SK-N-SH (cell line): ENCODE data around the gene ZNF30. TPM values are rescaled to one million over a fixed set of nuclear protein-coding genes. Genes with fewer than 3 reads are reported as not detected.

Source experiments
- CTCF ChIA-PET: fragments of 300-600, 350-600 bp; formaldehyde crosslinking; extraction: SDS; loops from one replicate; lab custom pipeline; 2021; lab: Yijun Ruan, JAX
- POLR2A ChIA-PET: fragments of 350-600 bp; sonication (Branson Sonifier 250); formaldehyde crosslinking; extraction: SDS; loops from one replicate; lab custom pipeline; 2020; ENCODE audit warnings: antibody characterized with exemption, inconsistent platforms; lab: Yijun Ruan, JAX
- DNase-seq: peaks from one replicate; pipeline ENCODE4 v3.0.0; 2012
- H2AFZ ChIP-seq: fragments of 200-600 bp; sonication (generic); 2 replicates; pipeline ENCODE4 v1.8.1; 2016; ENCODE audit warnings: antibody characterized with exemption, mild to moderate bottlenecking, low read depth
- H3F3A ChIP-seq: fragments of 200-600 bp; sonication (generic); replicated peaks from 2 replicates; pipeline ENCODE3; 2016; ENCODE audit warnings: antibody characterized with exemption, mild to moderate bottlenecking; ENCODE audit not compliant: insufficient read depth
- H3K27ac ChIP-seq, 2 experiments: fragments of 200-500 bp in 1 of 2; fragments of 200-600 bp in 1 of 2; sonication (Bioruptor generic) in 1 of 2; sonication (generic), shearing (Covaris generic) in 1 of 2; 2 replicates each; pipeline versions ENCODE4 v1.5.1 to v1.6.1; 2014 to 2016; ENCODE audit warnings: low read depth in 2 of 2, inconsistent platforms in 1 of 2, low read length in 1 of 2, mild to moderate bottlenecking in 1 of 2, mixed read lengths in 1 of 2
- H3K27me3 ChIP-seq: fragments of 200-600 bp; sonication (generic), shearing (Covaris generic); 2 replicates; pipeline ENCODE4 v1.6.1; 2016; ENCODE audit warnings: mixed run types; ENCODE audit not compliant: insufficient read depth
- H3K36me3 ChIP-seq, 2 experiments: fragments of 200-500 bp in 1 of 2; fragments of 200-600 bp in 1 of 2; sonication (Bioruptor generic) in 1 of 2; sonication (generic) in 1 of 2; replicated peaks in 1 of 2; 2 replicates each; pipeline versions ENCODE3 to v1.5.1; 2014 to 2016; ENCODE audit warnings: low read length in 1 of 2, mild to moderate bottlenecking in 1 of 2; ENCODE audit not compliant: insufficient read depth in 2 of 2, control insufficient read depth in 1 of 2
- H3K4me1 ChIP-seq, 2 experiments: fragments of 200-500 bp in 1 of 2; fragments of 200-600 bp in 1 of 2; sonication (Bioruptor generic) in 1 of 2; sonication (generic), shearing (Covaris generic) in 1 of 2; 2 replicates each; pipeline versions ENCODE4 v1.5.1 to v1.6.1; 2014 to 2016; ENCODE audit warnings: low read depth in 1 of 2, low read length in 1 of 2, mixed run types in 1 of 2; ENCODE audit not compliant: insufficient read depth in 2 of 2, control insufficient read depth in 1 of 2
- H3K4me2 ChIP-seq: fragments of 200-600 bp; sonication (generic), shearing (Covaris generic); 2 replicates; pipeline ENCODE4 v1.6.1; 2017; ENCODE audit warnings: mixed run types
- H3K4me3 ChIP-seq, 2 experiments: fragments of 200-500 bp in 1 of 2; fragments of 200-600 bp in 1 of 2; sonication (Bioruptor generic) in 1 of 2; sonication (generic), shearing (Covaris generic) in 1 of 2; 2 replicates each; pipeline versions ENCODE4 v1.5.1 to v1.8.1; 2014 to 2016; ENCODE audit warnings: low read depth in 2 of 2, inconsistent platforms in 1 of 2, low read length in 1 of 2, mild to moderate bottlenecking in 1 of 2, mixed read lengths in 1 of 2, moderate library complexity in 1 of 2
- H3K79me2 ChIP-seq: fragments of 200-600 bp; sonication (generic); 2 replicates; pipeline ENCODE4 v1.8.1; 2017; ENCODE audit warnings: mild to moderate bottlenecking; ENCODE audit not compliant: insufficient read depth
- H3K9ac ChIP-seq: fragments of 200-600 bp; sonication (generic); 2 replicates; pipeline ENCODE4 v1.6.1; 2017; ENCODE audit warnings: mixed run types
- H3K9me2 ChIP-seq: fragments of 200-600 bp; sonication (generic); 2 replicates; pipeline ENCODE4 v1.6.1; 2017; ENCODE audit warnings: mixed run types
- H3K9me3 ChIP-seq: fragments of 200-600 bp; sonication (generic); 2 replicates; pipeline ENCODE4 v1.6.1; 2017; ENCODE audit warnings: mixed run types, mild to moderate bottlenecking, moderate library complexity
- H4K20me1 ChIP-seq: fragments of 200-600 bp; sonication (generic); 2 replicates; pipeline ENCODE4 v1.6.1; 2017; ENCODE audit warnings: mild to moderate bottlenecking, mixed run types; ENCODE audit not compliant: insufficient read depth
- CHD2 ChIP-seq: fragments of 150-350 bp; IDR thresholded peaks from 2 replicates; pipeline ENCODE4 v1.6.1; 2018; ENCODE audit warnings: low read length; ENCODE audit not compliant: partially characterized antibody
- ELF1 ChIP-seq: IDR thresholded peaks from 2 replicates; pipeline ENCODE4 v1.4.0; 2012
- EP300 ChIP-seq, 2 experiments: IDR thresholded peaks; 2 replicates each; pipeline versions ENCODE4 v1.4.0 to v1.6.1; 2012; ENCODE audit warnings: borderline replicate concordance in 1 of 2, low read depth in 1 of 2, low read length in 1 of 2
- EZH2phosphoT487 ChIP-seq: fragments of 200-600 bp; sonication (generic); IDR thresholded peaks from 2 replicates; pipeline ENCODE4 v1.6.1; 2017; ENCODE audit warnings: low read depth, mixed run types, mild to moderate bottlenecking, antibody characterized with exemption, moderate library complexity, borderline replicate concordance
- MEF2A ChIP-seq: IDR thresholded peaks from 2 replicates; pipeline ENCODE4 v1.4.0; 2012; ENCODE audit warnings: low read depth, borderline replicate concordance
- NFIC ChIP-seq: IDR thresholded peaks from 2 replicates; pipeline ENCODE4 v1.4.0; 2012; ENCODE audit warnings: borderline replicate concordance
- NRF1 ChIP-seq: IDR thresholded peaks from 2 replicates; pipeline ENCODE4 v1.6.1; 2012; ENCODE audit warnings: low read depth, mild to moderate bottlenecking, low read length
- POLR2AphosphoS5 ChIP-seq: IDR thresholded peaks from 2 replicates; pipeline ENCODE4 v1.6.1; 2012; ENCODE audit warnings: low read depth, low read length
- RAD21 ChIP-seq: IDR thresholded peaks from 2 replicates; pipeline ENCODE4 v1.6.1; 2012; ENCODE audit warnings: mild to moderate bottlenecking, low read length
- RCOR1 ChIP-seq: fragments of 150-350 bp; IDR thresholded peaks from 2 replicates; pipeline ENCODE4 v1.6.1; 2017; ENCODE audit warnings: antibody characterized with exemption, low read length
- RFX5 ChIP-seq: IDR thresholded peaks from 2 replicates; pipeline ENCODE4 v1.6.1; 2012; ENCODE audit warnings: mild to moderate bottlenecking, improper control_type of control experiment, low read length
- TAF1 ChIP-seq: IDR thresholded peaks from 2 replicates; pipeline ENCODE4 v1.6.1; 2012; ENCODE audit warnings: low read depth, mild to moderate bottlenecking, low read length, moderate library complexity, borderline replicate concordance
- WGBS: methylation state at CpG from one replicate; pipeline ENCODE4 v1.1.6; 2017; ENCODE audit warnings: low lambda C conversion rate; 5-methylcytosine and 5-hydroxymethylcytosine counted together
- polyA plus RNA-seq, 3 experiments: library from polyadenylated mRNA; depleted of rRNA; stranded (reverse); fragments of >200 nt; gene quantifications; 2 replicates each; pipeline ENCODE4 v1.2.3, GENCODE V29; 2012
- TF ChIP-seq, protein P1 (sequence below): IDR thresholded peaks from 2 replicates; pipeline ENCODE4 v1.6.1; 2012; ENCODE audit warnings: mild to moderate bottlenecking, low read depth, low read length, moderate library complexity
- TF ChIP-seq, protein P2 (sequence below): IDR thresholded peaks from 2 replicates; pipeline ENCODE4 v1.4.0; 2012; ENCODE audit warnings: low read depth, borderline replicate concordance
- TF ChIP-seq, protein P3 (sequence below): IDR thresholded peaks from 2 replicates; pipeline ENCODE4 v1.4.0; 2012; ENCODE audit warnings: low read depth

ZNF30 gene
- polyA plus RNA-seq, 1 of the 3 experiments (the other 2 are of a cell fraction), result 1.7 TPM

GRCh38 chr19:34926361-34926684 lies 380 bp upstream of the ZNF30 start:
- Histone ChIP-seq H3K4me1 (peaks cover 0 to 2% of the 10 kb centered on the region in 2 experiments; a peak in 2 of 4 replicates), H3F3A (peaks cover 7% of the 10 kb centered on the region), H3K9me3 (no peaks in the 10 kb centered on the region), H3K27me3 (no peaks in the 10 kb centered on the region), H3K27ac (peak overlapping the region in 1 of 2 experiments; percentile 36; a peak in 1 of 4 replicates), H4K20me1 (no peaks in the 10 kb centered on the region), H3K4me2 (peak overlapping the region; percentile 84; the same call in 1 of the 2 replicates), H2AFZ (peak overlapping the region; percentile 97), H3K9me2 (no peaks in the 10 kb centered on the region), H3K79me2 (no peaks in the 10 kb centered on the region), H3K9ac (no peak overlapping the region), H3K4me3 (peak overlapping the region; percentile 77 to 79; a peak in 3 of 4 replicates), H3K36me3 (peaks cover 0 to 5% of the 10 kb centered on the region in 2 experiments)
- POLR2A ChIA-PET, result interaction anchor here (0.8 to 1.5 kb wide), 5 partner anchors 89 to 249 kb away, joined by 3 to 8 read pairs (median 3); partner anchors contain the start of genes SCGB2B2, ZNF181, ZNF302 and ZNF599
- CTCF ChIA-PET, result interaction anchor here (0.8 to 1.2 kb wide), 4 partner anchors 11 to 118 kb away, joined by 3 read pairs; partner anchors contain the start of gene GRAMD1A
- DNase-seq, result no peak
- no peak for TF ChIP-seq CHD2
- TF ChIP-seq, protein P1, sequence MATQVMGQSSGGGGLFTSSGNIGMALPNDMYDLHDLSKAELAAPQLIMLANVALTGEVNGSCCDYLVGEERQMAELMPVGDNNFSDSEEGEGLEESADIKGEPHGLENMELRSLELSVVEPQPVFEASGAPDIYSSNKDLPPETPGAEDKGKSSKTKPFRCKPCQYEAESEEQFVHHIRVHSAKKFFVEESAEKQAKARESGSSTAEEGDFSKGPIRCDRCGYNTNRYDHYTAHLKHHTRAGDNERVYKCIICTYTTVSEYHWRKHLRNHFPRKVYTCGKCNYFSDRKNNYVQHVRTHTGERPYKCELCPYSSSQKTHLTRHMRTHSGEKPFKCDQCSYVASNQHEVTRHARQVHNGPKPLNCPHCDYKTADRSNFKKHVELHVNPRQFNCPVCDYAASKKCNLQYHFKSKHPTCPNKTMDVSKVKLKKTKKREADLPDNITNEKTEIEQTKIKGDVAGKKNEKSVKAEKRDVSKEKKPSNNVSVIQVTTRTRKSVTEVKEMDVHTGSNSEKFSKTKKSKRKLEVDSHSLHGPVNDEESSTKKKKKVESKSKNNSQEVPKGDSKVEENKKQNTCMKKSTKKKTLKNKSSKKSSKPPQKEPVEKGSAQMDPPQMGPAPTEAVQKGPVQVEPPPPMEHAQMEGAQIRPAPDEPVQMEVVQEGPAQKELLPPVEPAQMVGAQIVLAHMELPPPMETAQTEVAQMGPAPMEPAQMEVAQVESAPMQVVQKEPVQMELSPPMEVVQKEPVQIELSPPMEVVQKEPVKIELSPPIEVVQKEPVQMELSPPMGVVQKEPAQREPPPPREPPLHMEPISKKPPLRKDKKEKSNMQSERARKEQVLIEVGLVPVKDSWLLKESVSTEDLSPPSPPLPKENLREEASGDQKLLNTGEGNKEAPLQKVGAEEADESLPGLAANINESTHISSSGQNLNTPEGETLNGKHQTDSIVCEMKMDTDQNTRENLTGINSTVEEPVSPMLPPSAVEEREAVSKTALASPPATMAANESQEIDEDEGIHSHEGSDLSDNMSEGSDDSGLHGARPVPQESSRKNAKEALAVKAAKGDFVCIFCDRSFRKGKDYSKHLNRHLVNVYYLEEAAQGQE, result no peak
- no peak for TF ChIP-seq RCOR1
- TF ChIP-seq RAD21, result no peak
- no peak for TF ChIP-seq TAF1
- TF ChIP-seq RFX5, result no peak
- TF ChIP-seq, protein P2, sequence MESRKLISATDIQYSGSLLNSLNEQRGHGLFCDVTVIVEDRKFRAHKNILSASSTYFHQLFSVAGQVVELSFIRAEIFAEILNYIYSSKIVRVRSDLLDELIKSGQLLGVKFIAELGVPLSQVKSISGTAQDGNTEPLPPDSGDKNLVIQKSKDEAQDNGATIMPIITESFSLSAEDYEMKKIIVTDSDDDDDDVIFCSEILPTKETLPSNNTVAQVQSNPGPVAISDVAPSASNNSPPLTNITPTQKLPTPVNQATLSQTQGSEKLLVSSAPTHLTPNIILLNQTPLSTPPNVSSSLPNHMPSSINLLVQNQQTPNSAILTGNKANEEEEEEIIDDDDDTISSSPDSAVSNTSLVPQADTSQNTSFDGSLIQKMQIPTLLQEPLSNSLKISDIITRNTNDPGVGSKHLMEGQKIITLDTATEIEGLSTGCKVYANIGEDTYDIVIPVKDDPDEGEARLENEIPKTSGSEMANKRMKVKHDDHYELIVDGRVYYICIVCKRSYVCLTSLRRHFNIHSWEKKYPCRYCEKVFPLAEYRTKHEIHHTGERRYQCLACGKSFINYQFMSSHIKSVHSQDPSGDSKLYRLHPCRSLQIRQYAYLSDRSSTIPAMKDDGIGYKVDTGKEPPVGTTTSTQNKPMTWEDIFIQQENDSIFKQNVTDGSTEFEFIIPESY, result no peak
- TF ChIP-seq EP300 (IDR thresholded peaks at IDR 0.05; ENCODE audit: borderline replicate concordance in 1 of 2, low read depth in 1 of 2, low read length in 1 of 2), result no peak
- TF ChIP-seq, protein P3, sequence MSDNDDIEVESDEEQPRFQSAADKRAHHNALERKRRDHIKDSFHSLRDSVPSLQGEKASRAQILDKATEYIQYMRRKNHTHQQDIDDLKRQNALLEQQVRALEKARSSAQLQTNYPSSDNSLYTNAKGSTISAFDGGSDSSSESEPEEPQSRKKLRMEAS, result no peak
- no peak for TF ChIP-seq NFIC
- TF ChIP-seq ELF1, result no peak
- 61% methylated on average over 3 of the region's 3 CpGs for WGBS

- H3K9me2 ChIP-seq, result no peaks in the 10 kb centered on the region
- peaks cover 0 to 2% of the 10 kb centered on the region in 2 experiments; a peak in 1 of 4 replicates for H3K4me1 ChIP-seq
- H3F3A ChIP-seq, result no peaks in the 10 kb centered on the region
- CTCF ChIA-PET, result no interaction called here
- 94% methylated on average over 6 of the region's 6 CpGs for WGBS
- DNase-seq, result no peak
- no peaks in the 10 kb centered on the region for H3K79me2 ChIP-seq
- H2AFZ ChIP-seq, result no peak overlapping the region
- H3K9me3 ChIP-seq, result no peaks in the 10 kb centered on the region
- POLR2A ChIA-PET, result no interaction called here
- no peak overlapping the region for H3K27ac ChIP-seq
- H3K27me3 ChIP-seq, result no peaks in the 10 kb centered on the region
- H3K36me3 ChIP-seq, result peaks cover 15 to 26% of the 10 kb centered on the region in 2 experiments
- H4K20me1 ChIP-seq, result no peaks in the 10 kb centered on the region
- no peak overlapping the region for H3K9ac ChIP-seq
- no peak overlapping the region for H3K4me2 ChIP-seq
- no peak for TF ChIP-seq RAD21
- no peak for TF ChIP-seq EZH2phosphoT487
- no peak for TF ChIP-seq MEF2A
- TF ChIP-seq, protein P1, result no peak
- TF ChIP-seq RFX5, result no peak
- TF ChIP-seq POLR2AphosphoS5, result no peak
- TF ChIP-seq NRF1, result no peak
- no peak overlapping the region for H3K4me3 ChIP-seq
Measured at GRCh38 chr19:34932494-34932893, 5.8 kb downstream of the ZNF30 start.
